IPS-NIHi7 (cell line): Measurements from ENCODE around the gene CLDN14.

ENCODE experiments used
- DNase-seq: peaks from one replicate; pipeline ENCODE4 v3.0.0; 2012; ENCODE audit warnings: mixed read lengths; ENCODE audit errors: extremely low spot score

The CLDN14 gene

DNA sequence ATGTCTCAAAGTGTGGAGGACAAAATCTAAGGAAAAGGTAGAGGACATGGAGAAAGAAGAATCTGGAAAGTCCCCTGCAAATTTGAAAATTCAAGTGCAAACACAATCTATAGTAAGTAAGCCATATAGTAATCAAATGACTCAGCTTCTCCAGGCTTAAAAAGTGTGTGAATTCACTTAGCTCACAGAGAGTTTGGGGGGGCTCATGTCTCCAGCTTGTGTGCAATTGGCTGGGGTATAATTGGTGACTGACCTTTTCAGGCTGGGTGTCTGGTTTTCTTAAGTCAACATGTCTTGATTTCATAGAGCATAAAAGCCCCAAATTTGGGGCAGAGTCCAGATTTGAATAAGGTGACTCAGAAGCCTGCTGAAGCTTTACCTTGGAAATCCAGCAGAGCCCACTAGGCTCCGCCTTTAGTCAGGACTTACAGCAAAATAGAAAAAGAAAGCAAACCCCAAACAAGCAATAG is 8.6 kb downstream of the CLDN14 start:
- DNase-seq, result no peak

DNA sequence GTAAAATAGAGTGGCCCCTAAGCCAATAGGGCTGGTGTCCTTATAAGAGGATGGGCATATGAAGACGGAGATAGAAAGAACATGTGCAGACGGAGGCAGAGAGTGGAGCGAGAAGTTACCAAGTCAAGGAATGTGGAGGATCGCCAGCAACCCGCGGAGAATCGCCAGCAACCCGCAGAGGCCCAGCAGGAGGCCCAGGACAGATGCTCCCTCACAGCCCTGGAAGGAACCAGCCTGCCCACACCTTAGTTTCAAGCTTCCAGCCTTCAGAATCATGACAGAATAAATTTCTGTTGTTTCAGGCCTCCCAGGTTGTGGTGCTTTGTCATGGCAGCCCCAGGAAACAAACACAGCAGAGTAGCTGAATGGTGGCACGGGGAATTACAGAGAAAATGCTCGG is 9.6 kb downstream of the CLDN14 start:
- peak; percentile 48 for DNase-seq

DNA sequence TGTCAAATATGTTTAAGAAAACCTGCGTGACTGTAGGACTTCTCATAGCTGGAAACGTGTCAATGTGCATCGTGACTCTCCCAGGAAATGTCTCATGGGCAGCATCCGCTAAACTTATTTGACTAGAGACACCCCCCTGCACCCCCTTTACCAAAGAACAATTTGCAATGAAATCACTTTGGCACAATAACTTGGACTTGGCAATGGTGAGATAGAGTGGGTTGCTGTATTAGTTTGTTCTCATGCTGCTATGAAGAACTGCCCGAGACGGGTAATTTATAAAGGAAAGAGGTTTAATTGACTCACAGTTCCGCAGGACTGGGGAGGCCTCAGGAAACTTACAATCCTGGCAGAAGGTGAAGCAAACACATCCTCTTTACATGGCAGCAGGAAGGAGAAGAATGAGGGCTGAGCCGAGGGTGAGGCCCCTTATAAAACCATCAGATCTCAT is 13.8 kb downstream of the CLDN14 start:
- no peak for DNase-seq

DNA sequence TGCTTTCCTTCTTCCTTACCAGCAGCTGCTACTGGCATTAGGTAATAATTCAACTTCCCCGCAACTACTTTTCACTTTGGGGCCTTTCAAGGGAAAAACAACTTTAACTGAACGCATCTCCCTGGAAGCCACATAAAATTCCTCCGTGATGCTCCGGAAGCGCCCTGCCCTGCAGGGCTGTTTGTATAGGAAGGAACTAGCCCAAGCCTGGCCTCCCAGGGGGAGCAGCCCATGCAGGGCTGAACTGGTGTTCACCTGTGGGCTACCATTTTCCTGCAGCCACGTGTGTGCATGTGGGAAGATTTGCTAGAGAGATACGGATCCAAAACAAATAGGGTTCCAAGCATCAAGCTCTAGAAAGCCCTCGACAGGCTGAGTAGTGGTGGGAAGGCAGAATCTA is 14.4 kb downstream of the CLDN14 start:
- DNase-seq, result no peak

DNA sequence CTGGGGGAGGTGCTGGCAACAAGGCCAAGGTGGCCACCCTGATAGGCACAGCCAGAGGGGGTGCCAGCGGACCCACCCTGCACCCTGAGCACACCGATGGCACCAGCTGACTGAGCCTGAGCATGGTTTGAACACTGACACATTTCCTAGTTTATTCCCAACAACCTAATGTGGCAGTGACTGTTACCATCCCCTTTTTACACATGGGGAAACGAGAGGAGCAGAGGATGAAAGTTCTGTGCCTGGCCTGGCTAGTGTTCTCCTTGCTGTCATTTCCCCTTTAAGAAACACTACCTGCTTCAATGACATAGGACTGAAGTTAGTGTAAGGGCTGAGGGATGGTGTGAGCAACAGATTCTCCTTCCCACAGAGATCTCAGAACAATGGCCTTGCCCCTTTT is 15.3 kb downstream of the CLDN14 start:
- no peak for DNase-seq

DNA sequence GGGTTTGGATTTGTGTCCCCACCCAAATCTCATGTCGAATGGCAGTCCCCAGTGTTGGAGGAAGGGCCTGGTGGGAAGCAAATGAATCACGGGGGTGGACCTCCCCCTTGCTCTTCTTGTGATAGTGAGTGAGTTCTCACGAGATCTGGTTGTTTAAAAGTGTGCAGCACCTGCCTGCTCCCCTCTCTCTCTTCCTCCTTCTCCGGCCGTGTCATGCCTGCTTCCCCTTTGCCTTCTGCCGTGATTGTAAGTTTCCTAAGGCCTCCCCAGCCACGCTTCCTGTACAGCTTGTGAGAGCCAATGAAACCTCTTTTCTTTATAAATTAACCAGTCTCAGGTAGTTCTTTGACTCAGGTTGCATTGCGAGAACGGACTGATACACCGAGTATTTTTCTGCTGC is 15.9 kb downstream of the CLDN14 start:
- DNase-seq, result no peak

DNA sequence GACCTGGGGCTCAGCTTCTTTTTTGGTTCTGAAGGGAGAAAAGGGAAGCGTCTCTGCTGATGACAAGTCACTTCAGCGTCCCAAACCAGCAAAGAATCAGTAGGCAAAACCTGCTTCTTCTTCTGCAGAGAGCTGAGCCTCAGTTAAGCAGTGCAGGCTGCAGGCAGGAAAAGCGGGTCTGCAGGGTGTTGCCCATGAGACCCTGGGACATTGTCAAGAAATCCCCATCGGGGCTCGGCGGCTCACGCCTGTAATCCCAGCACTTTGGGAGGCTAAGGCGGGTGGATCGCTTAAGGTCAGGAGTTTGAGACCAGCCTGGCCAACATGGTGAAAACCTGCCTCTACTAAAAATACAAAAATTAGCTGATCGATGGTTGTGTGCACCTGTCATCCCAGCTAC is 16.7 kb downstream of the CLDN14 start:
- DNase-seq, result no peak

DNA sequence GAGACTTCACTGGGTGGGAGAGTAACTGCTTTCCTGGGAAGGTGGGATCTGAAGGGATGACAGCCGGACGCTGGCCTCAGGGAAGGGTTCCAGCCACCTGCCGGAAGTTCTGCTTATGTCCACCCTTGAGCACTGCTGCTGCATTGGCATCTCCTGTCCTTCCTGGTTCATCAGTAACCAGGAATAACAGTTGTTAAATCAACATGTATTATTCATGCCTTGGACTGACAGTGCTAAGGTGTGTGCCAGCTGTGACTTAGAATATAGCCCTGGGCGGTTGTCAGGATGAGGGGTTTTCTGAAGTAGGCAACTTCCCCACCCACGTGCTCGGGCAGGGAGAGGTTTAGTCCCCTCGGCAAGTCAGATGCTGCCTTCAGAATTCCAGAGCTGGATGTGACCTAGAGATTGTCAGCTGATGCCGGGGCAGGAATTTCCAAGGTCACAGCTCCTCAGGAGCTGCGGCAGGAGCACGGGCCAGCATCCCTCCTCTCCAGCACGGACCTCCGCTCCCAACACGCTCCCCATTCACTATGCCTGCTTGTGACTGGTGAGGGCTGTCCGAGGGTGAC is 17.9 kb downstream of the CLDN14 start:
- DNase-seq, result no peak

DNA sequence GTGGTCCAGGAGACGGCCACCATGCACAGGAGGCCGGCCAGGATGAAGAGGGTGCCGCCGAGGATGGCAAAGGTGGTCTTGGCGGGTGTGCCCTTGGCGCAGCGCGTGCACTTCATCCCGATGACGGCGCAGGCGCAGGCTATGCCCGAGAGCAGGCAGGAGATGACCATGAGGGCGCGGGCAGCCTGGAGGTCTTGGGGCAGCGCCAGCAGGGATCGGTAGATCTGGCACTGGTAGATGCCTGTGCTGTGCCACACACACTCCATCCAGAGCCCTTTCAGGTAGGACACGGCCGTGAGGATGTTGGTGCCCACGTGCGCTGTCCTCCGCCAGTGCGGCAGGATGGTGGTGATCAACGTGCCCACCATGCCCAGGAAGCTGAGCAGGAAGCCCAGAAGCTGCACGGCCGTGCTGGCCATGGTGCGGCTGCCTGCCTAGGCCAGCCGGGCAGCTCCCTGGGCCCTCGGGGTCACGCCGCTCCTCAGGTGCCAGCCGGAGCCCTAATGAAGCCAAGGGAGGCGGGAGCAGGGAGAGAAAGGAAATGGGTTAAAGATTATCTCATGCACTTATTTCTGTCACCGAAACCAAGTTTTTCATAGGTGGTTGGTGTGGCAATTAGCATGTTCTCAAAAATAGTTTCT is 18.5 kb downstream of the CLDN14 start:
- DNase-seq, result no peak

DNA sequence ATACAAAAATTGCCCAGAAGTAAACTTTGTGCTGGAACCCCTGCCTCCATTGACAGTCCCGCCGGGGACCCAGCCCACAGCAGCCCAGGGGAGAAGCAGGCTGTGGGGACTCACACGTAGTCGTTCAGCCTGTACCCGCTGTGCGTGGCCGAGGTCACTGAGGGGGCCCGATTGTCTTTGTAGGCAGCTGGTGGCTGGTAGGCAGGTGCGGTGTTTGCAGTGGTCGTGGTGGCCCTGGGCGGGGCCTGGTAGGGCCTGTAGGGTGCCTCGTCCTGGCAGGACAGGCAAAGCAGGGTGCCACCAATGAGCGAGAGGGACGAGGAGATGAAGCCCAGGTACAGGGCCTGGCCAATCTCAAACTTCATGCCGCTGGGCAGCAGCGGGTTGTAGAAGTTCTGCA is 19.1 kb downstream of the CLDN14 start:
- no peak for DNase-seq

DNA sequence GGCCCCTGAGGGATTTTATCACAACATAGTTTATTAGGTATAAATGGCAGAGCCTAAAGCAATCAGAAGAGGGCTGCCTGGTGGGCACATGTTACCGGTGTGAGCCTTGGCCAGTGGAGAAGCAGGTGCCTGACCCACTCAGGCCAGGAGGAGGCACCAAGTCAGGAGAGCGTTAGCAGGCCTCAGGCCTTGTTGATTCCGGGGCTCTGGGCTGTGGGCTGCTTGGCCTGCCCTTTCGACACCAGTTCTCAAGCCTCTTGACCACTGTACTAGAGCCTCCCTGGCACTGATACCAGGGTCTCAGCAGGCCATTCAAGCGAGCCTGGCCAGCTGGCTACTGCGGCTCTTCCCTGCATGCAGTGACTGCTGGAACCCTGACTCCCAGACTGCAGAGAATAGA is 20.8 kb downstream of the CLDN14 start:
- no peak for DNase-seq

DNA sequence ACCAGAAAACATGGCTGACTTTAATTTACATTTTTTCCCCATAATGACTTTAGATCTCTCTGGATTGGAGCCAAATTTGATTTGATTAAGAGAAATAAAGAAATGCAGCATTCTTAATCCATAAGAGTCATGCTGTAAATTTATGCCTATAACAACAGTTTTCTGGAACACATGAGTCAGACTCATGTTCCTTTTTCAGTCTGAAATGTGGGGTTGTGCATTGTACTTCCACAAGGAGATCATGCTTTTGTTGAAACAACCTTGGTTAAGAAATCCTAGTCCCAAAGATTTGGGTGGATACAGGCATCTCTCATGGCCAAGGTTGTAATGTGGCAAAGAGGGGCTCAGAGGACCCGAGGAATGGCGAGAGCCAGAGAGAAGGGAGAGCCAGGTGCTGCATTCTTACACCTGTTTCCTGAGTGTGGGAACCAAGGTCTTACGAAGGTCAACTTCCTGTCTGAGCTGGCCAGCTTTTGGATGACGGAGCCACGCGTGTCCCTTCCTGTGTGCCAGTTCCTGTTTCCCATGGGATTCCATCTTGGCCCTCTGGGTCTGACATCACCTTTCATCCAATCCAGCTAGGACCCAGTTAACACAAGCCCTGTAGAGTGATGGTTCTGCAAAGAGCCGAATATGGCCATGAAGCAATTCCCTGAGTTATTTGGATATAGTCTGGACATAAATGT is 23.1 kb downstream of the CLDN14 start:
- DNase-seq, result no peak

DNA sequence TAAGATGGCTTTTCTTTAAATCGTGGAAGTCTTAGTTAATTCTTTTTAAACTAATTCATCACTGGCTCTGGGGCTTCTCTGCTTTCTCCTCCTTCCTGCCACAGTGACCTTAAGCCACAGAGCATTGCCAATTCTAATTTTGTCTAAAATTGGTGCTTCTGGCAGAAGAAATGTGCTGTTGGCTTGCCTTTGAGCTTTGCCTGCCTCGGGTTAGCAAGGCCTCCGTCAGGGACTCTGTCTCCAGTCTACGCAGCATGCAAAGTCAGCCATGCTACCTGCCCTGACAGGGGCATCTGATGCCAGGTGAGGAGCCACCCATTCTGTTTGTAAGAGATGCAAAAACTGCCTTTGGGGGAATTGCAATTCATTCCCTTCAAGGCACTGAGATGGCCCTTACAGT is 25.2 kb downstream of the CLDN14 start:
- DNase-seq, result no peak

DNA sequence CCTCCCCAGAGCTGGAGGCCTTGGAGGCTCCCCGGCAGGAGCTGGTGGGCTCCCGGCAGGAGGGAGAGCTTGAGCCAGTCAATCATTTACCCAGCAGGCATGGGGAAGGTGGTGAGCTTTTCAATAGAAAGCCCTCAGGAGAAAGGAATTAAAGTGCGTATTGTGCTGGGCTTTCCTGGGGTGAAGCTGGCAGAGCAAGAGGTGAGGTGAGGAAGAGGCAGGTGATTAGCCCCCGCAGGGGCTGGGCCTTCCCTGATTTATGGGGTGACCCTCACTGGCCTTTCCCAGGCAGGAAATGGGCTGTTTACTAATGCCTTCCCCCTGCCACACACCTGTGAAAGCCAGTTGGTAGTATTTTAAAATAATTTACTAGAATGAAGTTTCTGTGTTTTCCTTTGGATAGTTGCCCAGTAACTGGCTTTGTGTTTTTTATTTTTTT is 25.8 kb downstream of the CLDN14 start:
- DNase-seq, result no peak

DNA sequence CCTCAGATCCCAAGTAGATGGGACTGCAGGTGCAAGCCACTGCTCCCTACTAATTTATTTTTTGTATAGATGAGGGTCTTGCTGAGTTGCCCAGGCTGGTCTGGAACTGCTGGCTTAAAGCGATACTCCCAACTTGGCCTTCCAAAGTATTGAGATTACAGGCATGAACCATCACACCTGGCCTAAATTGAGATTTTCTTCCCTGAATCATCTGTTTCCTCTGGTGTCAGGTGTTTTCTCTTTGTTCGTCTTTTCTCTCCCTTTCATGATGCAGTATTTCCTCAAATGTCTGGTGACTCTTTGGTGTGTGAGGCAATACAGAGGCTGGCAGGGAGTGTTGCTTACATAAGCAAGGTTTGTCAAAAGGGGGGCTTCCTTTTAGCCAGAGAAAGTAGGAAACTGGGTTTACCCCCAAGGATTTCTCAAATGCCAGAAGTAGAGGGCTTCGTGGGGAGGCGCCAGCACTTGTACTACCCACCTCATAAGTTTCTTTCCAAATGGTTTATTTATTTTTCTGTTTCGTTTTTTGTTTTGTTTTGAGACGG is 27.6 kb downstream of the CLDN14 start:
- DNase-seq, result no peak

DNA sequence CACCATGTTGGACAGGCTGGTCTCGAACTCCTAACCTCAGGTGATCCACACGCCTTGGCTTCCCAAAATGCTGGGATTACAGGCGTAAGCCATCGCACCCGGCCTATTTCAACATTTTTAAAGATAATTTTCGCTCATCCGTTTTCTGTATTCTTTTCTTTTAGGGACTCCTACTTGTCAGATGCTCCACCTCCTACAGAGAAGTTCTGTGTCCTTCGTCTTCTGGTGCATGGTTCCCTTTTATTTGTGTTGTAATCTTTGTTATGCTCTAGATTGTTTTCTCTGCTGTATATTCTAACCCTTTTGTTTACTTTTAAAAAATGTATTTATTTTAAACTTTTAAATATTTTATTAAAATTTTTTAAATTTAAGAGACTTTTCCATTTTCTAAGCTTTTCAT is 28.4 kb downstream of the CLDN14 start:
- no peak for DNase-seq

DNA sequence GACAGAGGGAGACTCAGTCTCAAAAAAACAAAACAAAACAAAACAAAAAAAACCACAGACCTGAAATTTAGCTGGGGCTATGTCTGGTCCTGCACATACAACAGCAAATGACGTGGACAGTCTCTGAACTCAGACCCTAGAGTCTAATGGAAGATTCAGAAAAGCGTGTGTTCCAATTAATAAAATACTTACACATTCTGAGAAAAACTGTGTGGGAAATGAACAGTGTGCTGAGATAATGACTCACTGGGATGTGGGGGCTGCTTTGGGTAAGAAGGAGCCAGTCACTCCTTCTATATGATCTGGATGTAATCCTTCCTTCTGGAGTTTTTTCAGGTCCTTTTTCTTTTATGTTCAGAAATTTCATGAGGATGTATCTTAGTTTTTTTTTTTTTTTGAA is 29.4 kb downstream of the CLDN14 start:
- DNase-seq, result no peak

DNA sequence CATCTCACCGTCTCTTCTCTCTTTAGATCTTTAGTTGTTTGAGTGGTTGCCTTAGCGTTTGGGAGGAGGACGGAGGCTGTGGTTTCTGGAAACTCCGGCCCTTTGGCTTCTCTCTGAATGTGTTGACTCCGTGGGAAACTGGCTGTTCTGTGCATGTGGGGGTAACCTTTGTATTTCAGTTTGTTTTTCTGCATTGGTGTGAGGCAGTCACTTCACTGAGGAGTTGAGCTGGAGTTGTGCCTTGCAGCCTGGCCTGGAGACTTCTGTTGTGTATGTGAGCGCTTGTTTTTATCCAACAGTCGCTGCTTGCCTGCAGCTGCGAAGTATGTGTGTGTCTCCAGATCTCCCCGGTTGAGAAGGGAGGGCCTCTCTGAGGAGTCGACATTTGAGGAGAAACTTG is 33.6 kb downstream of the CLDN14 start:
- DNase-seq, result no peak

DNA sequence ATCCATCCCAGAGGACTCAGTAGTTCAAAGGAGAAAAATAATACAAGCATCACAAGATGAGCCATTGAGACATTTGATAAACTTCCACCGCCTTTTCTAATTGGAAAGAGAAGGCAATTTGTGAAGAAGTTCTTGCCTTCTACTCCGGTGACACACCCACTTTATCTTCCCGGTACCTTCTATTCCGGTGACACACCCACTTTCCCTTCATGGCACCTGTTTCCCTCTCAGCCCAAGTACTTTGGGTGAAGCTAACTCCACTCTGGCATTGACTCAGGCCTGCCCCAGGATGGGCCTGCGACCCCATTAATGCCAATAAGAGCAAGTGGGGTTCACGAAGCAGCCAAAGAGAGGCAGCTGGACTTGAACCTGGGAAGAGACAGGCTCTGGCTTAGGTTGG is 38.2 kb downstream of the CLDN14 start:
- no peak for DNase-seq

DNA sequence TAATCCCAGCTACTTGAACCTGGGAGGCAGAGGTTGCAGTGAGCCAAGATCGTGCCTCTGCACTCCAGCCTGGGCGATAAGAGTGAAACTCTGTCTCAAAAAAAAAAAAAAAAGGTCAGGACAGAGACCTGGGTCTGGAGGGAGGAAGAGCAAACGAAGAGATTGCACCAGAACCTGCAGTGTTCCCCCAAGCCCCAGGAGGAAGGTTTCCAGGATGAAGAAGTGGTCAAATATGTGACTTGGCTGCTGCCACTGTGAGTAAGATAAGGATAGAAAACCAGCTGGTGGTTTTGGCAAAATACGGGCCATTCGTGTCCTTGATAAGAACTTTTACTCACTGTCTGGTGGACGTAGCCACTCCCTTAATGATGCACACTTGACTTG is 42.2 kb downstream of the CLDN14 start:
- DNase-seq, result no peak

DNA sequence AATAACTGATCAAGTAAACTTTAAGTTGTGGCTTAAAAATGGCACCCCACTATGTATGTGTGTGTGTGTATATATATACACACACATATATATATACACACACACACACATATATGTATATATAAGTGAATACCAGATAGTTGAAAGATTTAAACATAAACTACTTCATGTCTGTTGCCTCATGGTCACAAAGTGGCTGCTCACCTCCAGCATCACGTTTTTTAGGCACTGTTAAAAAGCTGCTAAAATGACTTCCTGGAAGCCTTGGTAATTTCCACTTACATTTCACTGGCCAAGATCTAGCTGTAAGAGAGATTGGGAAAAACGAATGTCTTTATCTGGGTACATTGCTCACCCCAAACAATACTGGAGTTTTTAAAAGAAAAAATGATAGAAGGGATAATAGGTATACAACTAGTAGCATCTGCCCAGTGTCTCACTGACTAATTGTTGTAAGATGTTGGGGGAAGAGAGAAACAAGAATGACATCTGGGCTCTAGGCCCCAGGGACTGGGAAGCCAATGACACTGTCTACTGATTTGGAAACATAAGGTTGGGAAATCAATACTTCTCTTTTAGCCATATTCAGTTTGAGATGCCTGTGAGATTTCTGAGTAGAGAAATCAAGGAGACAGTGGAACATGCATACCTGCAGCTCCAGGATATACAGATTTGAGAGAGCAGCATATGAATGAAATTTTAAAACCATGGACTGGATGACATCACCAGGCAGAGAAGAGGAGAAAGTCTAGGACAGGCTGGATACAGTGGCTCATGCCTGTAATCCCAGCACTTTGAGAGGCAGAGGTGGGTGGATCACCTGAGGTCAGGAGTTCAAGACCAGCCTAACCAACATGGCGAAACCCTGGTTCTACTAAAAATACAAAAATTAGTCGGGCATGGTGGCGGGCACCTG is 42.8 kb downstream of the CLDN14 start:
- no peak for DNase-seq

DNA sequence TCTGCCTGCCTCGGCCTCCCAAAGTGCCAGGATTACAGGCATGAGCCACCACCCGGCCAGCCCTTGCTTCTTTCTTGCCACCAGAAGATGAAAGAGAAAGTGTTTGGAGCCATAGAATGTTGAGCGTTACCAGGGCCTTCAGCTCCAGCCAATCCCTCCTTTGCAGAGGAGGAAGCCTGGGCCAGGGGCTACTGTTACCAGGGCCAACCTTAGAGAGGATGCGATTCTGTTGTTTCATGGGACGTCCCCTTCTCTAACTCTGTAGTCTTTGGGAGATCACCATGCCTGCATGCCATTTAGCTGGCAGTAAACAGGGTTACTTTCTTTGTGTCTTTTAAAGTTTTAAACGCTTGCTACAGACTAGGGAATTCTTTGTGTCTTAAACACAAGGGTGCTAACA is 45.8 kb downstream of the CLDN14 start:
- DNase-seq, result no peak
